Endothelial cell of umbilical vein (primary cell): ENCODE data around the gene CYP46A1. TPM values are rescaled to one million over a fixed set of nuclear protein-coding genes. Genes with fewer than 3 reads are reported as not detected.

Experiments
- BruUV-seq: library from RNA; stranded (reverse); fragments of 400-500 nt; replicated peaks from 2 replicates; lab custom pipeline; 2021; lab: Mats Ljungman, UMichigan
- CTCF ChIA-PET: fragments of 300-600, 350-600 bp; sonication (Branson Sonifier 250); formaldehyde crosslinking; loops from one replicate; lab custom pipeline; 2021; ENCODE audit warnings: antibody characterized with exemption, inconsistent platforms; lab: Charles Lee
- POLR2A ChIA-PET: fragments of 300-600, 350-600 bp; sonication (Branson Sonifier 250); formaldehyde crosslinking; loops from one replicate; lab custom pipeline; 2021; ENCODE audit warnings: antibody characterized with exemption, inconsistent platforms; lab: Charles Lee
- DNase-seq: peaks from one replicate; pipeline ENCODE4 v3.0.0-alpha.2; 2011; ENCODE audit warnings: low read depth, low spot score
- FAIRE-seq: peaks from 2 replicates; lab custom pipeline; 2011; peaks lifted over from hg19 to GRCh38; lab: Jason Lieb, UNC
- H2AFZ ChIP-seq: 2 replicates; pipeline ENCODE4 v1.6.0; 2012; ENCODE audit warnings: low read depth, low read length, control low read depth, inconsistent platforms
- H3K27ac ChIP-seq: 2 replicates; pipeline ENCODE4 v1.5.1; 2011; ENCODE audit warnings: low read depth, mild to moderate bottlenecking, control low read depth, low read length, moderate library complexity; ENCODE audit not compliant: insufficient read depth
- H3K27me3 ChIP-seq, 2 experiments: 2 replicates each; pipeline versions ENCODE4 v1.6.0 to v1.6.1; 2011; ENCODE audit warnings: low read length in 2 of 2, mixed read lengths in 1 of 2; ENCODE audit not compliant: control insufficient read depth in 2 of 2, insufficient read depth in 2 of 2
- H3K36me3 ChIP-seq, 2 experiments: 2 replicates in 1 of 2; 3 replicates in 1 of 2; pipeline ENCODE4 v1.5.1; 2011; ENCODE audit warnings: low read length in 2 of 2, mild to moderate bottlenecking in 1 of 2, moderate library complexity in 1 of 2; ENCODE audit not compliant: control insufficient read depth in 2 of 2, insufficient read depth in 2 of 2; ENCODE audit errors: extremely low read depth in 1 of 2
- H3K4me1 ChIP-seq: 3 replicates; pipeline ENCODE4 v1.5.1; 2011; ENCODE audit warnings: mild to moderate bottlenecking, low read length; ENCODE audit not compliant: control insufficient read depth, insufficient read depth; ENCODE audit errors: extremely low read depth
- H3K4me2 ChIP-seq: 2 replicates; pipeline ENCODE4 v1.6.1; 2011; ENCODE audit warnings: low read length, control low read depth, mixed read lengths; ENCODE audit not compliant: insufficient read depth
- H3K4me3 ChIP-seq, 3 experiments: fragments of 200-600 bp in 1 of 3; sonication (generic), shearing (Covaris generic) in 1 of 3; replicated peaks in 1 of 3; 2 replicates each; pipeline ENCODE4 v1.5.1; 2011 to 2016; ENCODE audit warnings: control low read depth in 3 of 3, low read length in 3 of 3, mild to moderate bottlenecking in 2 of 3, inconsistent platforms in 1 of 3, low read depth in 1 of 3, moderate library complexity in 1 of 3; ENCODE audit not compliant: insufficient read depth in 1 of 3
- H3K79me2 ChIP-seq: 2 replicates; pipeline ENCODE4 v1.6.0; 2012; ENCODE audit warnings: low read length, inconsistent platforms; ENCODE audit not compliant: control insufficient read depth, insufficient read depth
- H3K9ac ChIP-seq: replicated peaks from 2 replicates; pipeline ENCODE3; 2011; ENCODE audit warnings: low read length, control low read depth; ENCODE audit not compliant: insufficient read depth; ENCODE audit errors: extremely low read depth
- H3K9me1 ChIP-seq: replicated peaks from 3 replicates; pipeline ENCODE4 v1.6.0; 2011; ENCODE audit warnings: mild to moderate bottlenecking, low read length; ENCODE audit not compliant: control insufficient read depth, insufficient read depth; ENCODE audit errors: extremely low read depth
- H3K9me3 ChIP-seq: replicated peaks from 2 replicates; pipeline ENCODE4 v1.5.1; 2012; ENCODE audit warnings: low read length, inconsistent platforms; ENCODE audit not compliant: control insufficient read depth, insufficient read depth
- H4K20me1 ChIP-seq: replicated peaks from 2 replicates; pipeline ENCODE3; 2011; ENCODE audit warnings: mild to moderate bottlenecking, low read length; ENCODE audit not compliant: control insufficient read depth, insufficient read depth; ENCODE audit errors: extremely low read depth
- CTCF ChIP-seq, 2 donors: IDR thresholded peaks; 1 replicate in 1 of 2; 2 replicates in 1 of 2; pipeline ENCODE4 v1.5.1; 2011; ENCODE audit warnings: low read length in 2 of 2, mild to moderate bottlenecking in 2 of 2, moderate library complexity in 2 of 2, control low read depth in 1 of 2, inconsistent platforms in 1 of 2, low read depth in 1 of 2; ENCODE audit not compliant: insufficient read depth in 1 of 2; ENCODE audit errors: extremely low read depth in 1 of 2
- EZH2 ChIP-seq: IDR thresholded peaks from 2 replicates; pipeline ENCODE4 v1.6.1; 2012; ENCODE audit warnings: borderline replicate concordance, low read depth, mild to moderate bottlenecking, moderate library complexity, low read length, inconsistent platforms; ENCODE audit not compliant: severe bottlenecking
- FOS ChIP-seq: IDR thresholded peaks from 2 replicates; pipeline ENCODE4 v1.6.1; 2011; ENCODE audit warnings: mild to moderate bottlenecking, low read length, moderate library complexity, borderline replicate concordance; ENCODE audit not compliant: insufficient read depth
- GATA2 ChIP-seq: IDR thresholded peaks from 2 replicates; pipeline ENCODE4 v1.7.0; 2011; ENCODE audit warnings: low read depth, mild to moderate bottlenecking, moderate library complexity, mixed read lengths, low read length; ENCODE audit not compliant: insufficient read length, insufficient read depth
- JUN ChIP-seq: IDR thresholded peaks from 2 replicates; pipeline ENCODE4 v1.6.1; 2011; ENCODE audit warnings: borderline replicate concordance, low read depth; ENCODE audit not compliant: insufficient read length, insufficient read depth
- MAX ChIP-seq: IDR thresholded peaks from 2 replicates; pipeline ENCODE4 v1.6.1; 2011; ENCODE audit not compliant: insufficient read depth, insufficient read length
- MYC ChIP-seq: IDR thresholded peaks from one replicate; pipeline ENCODE4 v1.6.1; 2011; ENCODE audit warnings: mild to moderate bottlenecking, low read depth, low read length
- POLR2A ChIP-seq: IDR thresholded peaks from 2 replicates; pipeline ENCODE4 v1.6.1; 2012; ENCODE audit warnings: low read depth, mild to moderate bottlenecking, control low read depth, low read length
- POLR2AphosphoS5 ChIP-seq: IDR thresholded peaks from 2 replicates; pipeline ENCODE4 v1.6.1; 2012; ENCODE audit warnings: low read depth, mild to moderate bottlenecking, control low read depth, low read length, moderate library complexity; ENCODE audit not compliant: insufficient read depth
- dilution Hi-C: fragments of 300-500 bp; cut with MboI; formaldehyde crosslinking; loops from one replicate; pipeline ENCODE4 v1.15.0; 2019; ENCODE audit warnings: low sequenced_read_pairs; ENCODE audit not compliant: extremely low pct_ligation_motif_present
- intact Hi-C: fragments of 100-400 bp; cut with micrococcal nuclease; formaldehyde crosslinking; loops from one replicate; pipeline ENCODE4 v1.10.0; 2022
- polyA plus RNA-seq, 4 experiments: library from polyadenylated mRNA; depleted of rRNA in 3 of 4; stranded (reverse) in 3 of 4; unstranded in 1 of 4; fragments of >200 nt; gene quantifications; 2 replicates each; pipeline versions ENCODE4 v1.2.1 to v1.2.3, GENCODE V29; 2011 to 2012; ENCODE audit warnings: missing spikeins in 1 of 4
- total RNA-seq: library from RNA; stranded (reverse); gene quantifications from 2 replicates; pipeline ENCODE4 v1.2.3, GENCODE V29; 2021

The CYP46A1 gene
- total and polyA plus RNA-seq, 2 donors (not counting 3 experiments of a cell fraction or from before 2014, with no cell fraction given): 0.03 to 0.24 TPM

GRCh38 chr14:99754141-99755067, 70.3 kb downstream of the CYP46A1 start:
- POLR2A ChIA-PET: interaction anchor here (0.9 kb wide), 1 partner anchor 16 kb away, joined by 3 read pairs; no protein-coding TSS in a partner anchor
- intact Hi-C loops: loop anchor here (5.0 to 10.0 kb wide), 3 partner anchors 152 to 630 kb away; partner anchors contain the start of gene CCDC85C

More at GRCh38 chr14:99754141-99755067, 70.3 kb downstream of the CYP46A1 start:
- dilution Hi-C loops: no loop called here
- H3K27me3 ChIP-seq: no peaks in the 10 kb centered on the region
- no TSS peak for BruUV-seq
- peak overlapping the region; percentile 45 for H3K9ac ChIP-seq
- H2AFZ ChIP-seq: no peak overlapping the region
- no peak overlapping the region for H3K4me3 ChIP-seq
- peak; percentile 90 for FAIRE-seq
- no peaks in the 10 kb centered on the region for H3K79me2 ChIP-seq
- H3K9me3 ChIP-seq: no peaks in the 10 kb centered on the region
- peaks cover 81% of the 10 kb centered on the region for H3K4me1 ChIP-seq
- H4K20me1 ChIP-seq: no peaks in the 10 kb centered on the region
- TF ChIP-seq JUN: peak; percentile 34
- TF ChIP-seq POLR2AphosphoS5: peak; percentile 55
- no peak for TF ChIP-seq MAX
- no peak for TF ChIP-seq CTCF (IDR thresholded peaks at IDR 0.05; ENCODE audit: extremely low read depth in 1 of 2, insufficient read depth in 1 of 2, low read depth in 1 of 2, low read length in 2 of 2)
- peak; percentile 42 for TF ChIP-seq GATA2
- no peak for TF ChIP-seq MYC
- no peak for TF ChIP-seq POLR2A
- TF ChIP-seq EZH2: no peak
- TF ChIP-seq FOS: peak; percentile 58
- H3K9me1 ChIP-seq: no peaks in the 10 kb centered on the region
- no peaks in the 10 kb centered on the region for H3K36me3 ChIP-seq
- peak; percentile 64 for DNase-seq
- CTCF ChIA-PET: interaction anchor here (0.9 to 4.8 kb wide), 6 partner anchors 19 to 145 kb away, joined by 3 to 26 read pairs (median 6); partner anchors contain the start of gene EML1
- H3K4me2 ChIP-seq: peak overlapping the region; percentile 31
- H3K27ac ChIP-seq: peak overlapping the region; percentile 87
